Stimulated activated CD4-positive, alpha-beta T cell treated with anti-CD3 and anti-CD28 coated beads, TNF-alpha, amount 100 ng/mL, for 24 hours (primary cell): Measurements from ENCODE around the gene MAP7D3.

ENCODE experiments used
- DNase-seq, 3 experiments: peaks; one replicate each; pipeline ENCODE4 v3.0.0-alpha.2; 2020; ENCODE audit warnings: low read depth in 3 of 3

Gene MAP7D3

GRCh38 chrX:136207546-136207945 is 43.7 kb downstream of the MAP7D3 start:
- no peak for DNase-seq

- DNase-seq, result no peak
Measured at GRCh38 chrX:136206916-136207315, 44.3 kb downstream of the MAP7D3 start.

- DNase-seq, result no peak
Measured at GRCh38 chrX:136205882-136206380, 45.3 kb downstream of the MAP7D3 start.

DNA sequence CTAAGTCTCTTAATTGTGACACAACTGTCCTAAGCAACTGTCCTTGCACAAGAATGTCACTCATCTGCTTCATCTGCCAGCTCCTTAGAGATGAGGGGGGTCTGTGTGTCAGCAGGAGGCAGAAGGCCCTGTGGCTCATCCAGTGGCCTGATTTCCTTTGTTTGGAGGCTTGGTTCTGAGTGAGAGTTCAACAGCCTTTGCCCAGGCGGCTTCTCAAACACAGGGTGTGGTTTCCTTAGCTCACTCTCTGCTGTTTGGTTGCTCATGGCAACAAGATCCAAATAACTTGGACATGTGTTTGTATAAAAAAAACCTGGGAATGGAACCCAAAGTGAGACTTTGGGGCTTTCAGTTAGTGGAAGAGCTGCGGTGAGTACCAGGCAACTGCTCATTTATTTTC is 46.6 kb downstream of the MAP7D3 start:
- DNase-seq, result no peak

DNA sequence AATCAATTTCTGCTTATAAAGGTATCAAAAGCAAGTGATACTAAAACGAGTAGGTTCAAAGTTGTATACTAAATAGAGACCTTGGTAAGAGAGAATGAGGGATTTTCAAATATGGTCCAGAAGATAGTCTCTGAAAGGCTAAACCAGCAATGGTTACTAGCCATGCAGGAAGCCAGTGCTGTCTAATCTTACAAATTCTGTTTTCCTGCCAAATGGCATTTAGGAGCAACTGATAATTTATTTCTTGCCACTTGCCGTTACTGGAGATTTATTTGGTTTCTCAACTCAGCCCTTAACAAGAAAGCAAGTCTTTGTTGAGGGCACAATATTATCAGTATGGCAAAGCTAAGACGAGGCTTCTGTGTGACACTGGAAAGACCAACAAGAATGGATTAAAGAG is 47.2 kb downstream of the MAP7D3 start:
- DNase-seq, result no peak

GRCh38 chrX:136203438-136203837 is 47.8 kb downstream of the MAP7D3 start:
- no peak for DNase-seq

DNA sequence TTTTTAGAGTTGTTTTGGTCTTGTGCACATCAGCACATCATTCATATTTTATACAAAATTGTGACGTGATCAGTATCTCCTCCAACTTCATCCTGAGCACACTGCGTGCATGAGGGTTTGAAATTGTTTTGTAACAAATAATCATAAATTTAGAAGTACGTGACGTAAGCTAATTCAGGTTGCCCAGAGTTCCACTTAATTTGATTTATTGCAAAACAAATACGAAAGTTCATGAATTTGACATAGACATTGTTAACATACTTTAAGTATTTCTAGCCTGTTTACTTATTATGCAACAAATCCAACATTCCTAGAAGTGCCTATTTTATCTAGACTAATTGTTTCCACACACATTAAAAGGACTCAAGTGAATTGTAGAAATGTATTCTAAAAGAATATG is 48.3 kb downstream of the MAP7D3 start:
- DNase-seq, result no peak

GRCh38 chrX:136201601-136202000 is 49.6 kb downstream of the MAP7D3 start:
- DNase-seq, result no peak

DNA sequence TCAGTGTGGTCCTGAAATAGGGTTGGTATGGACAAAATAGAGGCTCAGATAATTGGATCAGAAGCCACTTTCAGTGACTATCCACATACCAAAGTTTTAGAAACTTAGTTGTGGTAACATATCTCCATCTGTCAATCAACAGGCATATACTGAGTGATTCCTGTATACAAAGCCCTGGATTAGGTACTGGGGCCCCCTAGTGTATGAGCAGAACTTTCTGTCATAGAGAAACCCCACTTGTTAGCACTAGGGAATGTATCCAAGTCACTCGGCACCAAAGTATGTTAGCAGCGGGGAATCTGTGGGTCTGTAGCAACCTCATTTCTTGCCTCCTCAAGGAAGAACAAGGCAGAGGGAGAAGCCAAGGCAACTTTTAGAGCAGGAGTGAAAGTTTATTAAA is 50.7 kb downstream of the MAP7D3 start:
- DNase-seq, result no peak

- DNase-seq, result no peak
Measured at GRCh38 chrX:136199365-136199764, 51.8 kb downstream of the MAP7D3 start.

DNA sequence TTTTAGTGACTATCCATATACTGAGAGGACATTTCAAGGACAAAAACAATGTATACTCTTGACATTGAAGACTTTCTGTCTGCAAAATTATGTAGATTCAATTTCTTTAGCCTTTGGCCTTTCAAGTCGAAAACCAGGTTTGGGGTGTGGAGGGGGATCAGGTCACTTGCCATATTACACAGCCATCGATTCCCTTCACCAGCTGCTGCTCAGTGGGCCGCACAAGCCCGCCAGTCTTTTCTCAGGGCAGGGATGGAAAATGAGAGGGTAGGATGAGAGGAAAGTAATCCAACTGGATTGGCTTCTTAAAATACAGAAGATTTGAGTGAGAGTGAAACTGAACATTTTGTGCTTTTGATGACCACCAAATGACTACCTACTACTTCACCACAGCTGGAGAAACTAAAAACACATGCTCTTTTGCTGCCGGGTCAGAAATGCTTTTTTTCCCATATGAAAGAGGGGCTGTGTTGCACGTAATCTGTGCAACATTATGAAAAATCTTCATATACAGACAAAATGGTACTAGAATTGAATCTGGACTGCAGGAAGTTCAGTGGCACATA is 52.4 kb downstream of the MAP7D3 start:
- DNase-seq, result no peak

DNA sequence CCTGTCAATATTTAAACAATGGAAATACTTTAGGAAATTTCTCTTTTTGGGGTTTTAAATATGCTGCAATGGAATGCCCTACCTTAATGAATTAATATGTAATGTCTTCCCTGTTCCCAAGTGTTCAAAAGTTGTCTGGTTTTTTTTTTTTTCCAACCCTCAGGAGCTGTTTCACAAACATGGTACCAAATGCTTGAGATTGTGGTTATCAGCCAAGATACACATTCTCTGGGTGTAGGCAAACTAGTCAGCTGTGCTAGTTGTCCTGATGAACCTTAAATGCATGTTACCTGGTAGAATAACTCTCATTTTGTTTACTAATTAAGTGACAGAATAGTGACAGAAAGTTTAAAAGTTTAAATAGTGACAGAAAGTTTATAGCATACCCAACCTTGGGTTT is 53.2 kb downstream of the MAP7D3 start:
- no peak for DNase-seq

- DNase-seq, result no peak
Measured at GRCh38 chrX:136196691-136197155, 54.5 kb downstream of the MAP7D3 start.

GRCh38 chrX:136195247-136195646 is 56.0 kb downstream of the MAP7D3 start:
- DNase-seq, result no peak

- DNase-seq, result no peak
Measured at GRCh38 chrX:136194536-136194935, 56.7 kb downstream of the MAP7D3 start.

DNA sequence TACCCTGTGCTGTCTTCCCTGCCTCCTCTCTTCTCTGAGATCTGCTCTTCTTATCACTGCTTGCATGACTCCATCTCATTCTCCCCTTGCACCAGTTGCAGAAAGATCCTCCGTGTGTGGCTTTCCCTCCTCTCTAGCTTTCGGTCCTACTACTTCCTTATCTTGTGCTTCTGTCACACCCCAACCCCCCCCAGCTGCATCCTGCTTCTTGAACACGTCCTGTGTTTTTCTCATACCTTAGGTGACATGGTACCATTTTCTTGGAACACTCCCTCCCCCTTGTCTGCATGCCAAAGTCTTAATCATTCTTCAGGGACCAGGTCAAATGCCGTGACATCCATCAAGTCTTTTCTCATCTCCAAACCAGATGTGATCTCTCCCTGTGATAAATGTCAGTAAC is 57.4 kb downstream of the MAP7D3 start:
- no peak for DNase-seq

- no peak for DNase-seq
Measured at GRCh38 chrX:136192839-136193414, 58.3 kb downstream of the MAP7D3 start.

DNA sequence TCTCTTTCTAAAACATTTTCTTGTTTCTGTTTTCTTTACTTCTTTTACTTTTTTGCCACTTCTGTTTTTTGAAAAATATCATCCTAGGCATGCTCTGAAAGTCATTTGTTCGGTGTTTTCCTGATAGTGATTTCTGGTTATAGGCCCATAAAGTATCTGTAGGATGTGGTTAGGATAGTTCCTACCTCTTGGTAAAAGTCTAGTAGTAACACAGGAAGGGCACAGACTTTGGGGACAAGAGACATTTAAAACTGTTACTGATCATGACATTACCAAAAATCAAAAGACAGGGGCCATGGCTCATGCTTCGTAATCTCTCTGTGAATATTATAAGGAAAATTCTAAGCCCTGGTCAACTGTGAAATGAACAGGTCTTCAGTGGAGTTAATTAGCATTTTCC is 59.1 kb downstream of the MAP7D3 start:
- no peak for DNase-seq

DNA sequence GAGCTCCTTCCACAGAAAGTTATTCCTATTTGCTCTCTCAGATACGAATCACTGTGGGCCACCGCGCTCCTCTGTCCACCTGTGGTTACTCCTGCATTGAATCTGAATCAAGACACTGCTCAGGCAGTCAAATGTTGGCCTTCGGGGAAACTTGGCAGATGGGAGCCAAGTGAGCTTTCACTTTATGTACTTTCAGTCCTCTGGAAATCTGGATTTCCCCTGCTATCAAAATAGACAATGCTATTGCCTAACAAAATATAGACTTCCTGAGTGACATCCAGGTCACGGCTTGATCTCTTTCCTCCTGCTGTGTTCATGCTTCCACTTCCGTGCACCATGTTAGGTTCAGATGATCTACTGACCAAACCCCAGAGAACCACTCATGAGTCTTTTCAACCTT is 60.0 kb downstream of the MAP7D3 start:
- DNase-seq, result no peak

- no peak for DNase-seq
Measured at GRCh38 chrX:136190038-136190713, 61.0 kb downstream of the MAP7D3 start.

GRCh38 chrX:136189222-136189621 is 62.0 kb downstream of the MAP7D3 start:
- no peak for DNase-seq

GRCh38 chrX:136186023-136186413 is 65.2 kb downstream of the MAP7D3 start:
- DNase-seq, result no peak

DNA sequence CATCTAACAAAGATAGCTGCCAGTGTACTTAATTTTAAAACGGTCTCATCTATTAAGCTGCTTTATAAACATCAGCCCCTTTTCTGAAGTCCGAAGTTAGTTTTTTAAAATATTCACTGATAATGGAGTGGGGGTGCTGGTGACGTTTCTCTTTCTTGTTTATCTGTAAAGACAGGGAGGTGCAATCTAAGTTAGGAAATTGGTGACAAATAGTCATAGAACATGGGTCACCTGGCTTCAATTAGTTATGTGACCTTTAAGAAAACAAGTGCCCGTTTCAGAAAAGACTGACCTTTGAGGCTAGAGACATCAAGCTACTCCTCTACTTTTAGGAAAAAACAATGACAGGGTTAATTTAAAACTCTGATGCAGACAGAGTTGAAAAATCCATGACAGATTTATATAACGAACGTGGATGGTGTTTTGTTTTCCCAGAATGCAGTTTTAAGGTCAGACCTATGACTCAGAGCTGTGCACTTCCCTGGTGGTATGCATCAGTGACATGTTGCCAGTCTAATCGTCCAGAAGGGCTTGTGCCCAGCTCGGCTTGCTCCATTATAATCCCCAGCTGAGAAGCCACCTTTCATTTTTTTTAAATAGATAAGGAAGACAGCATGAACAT is 65.7 kb downstream of the MAP7D3 start:
- DNase-seq, result no peak
